Measurements from ENCODE around the gene CBX3. TPM values are rescaled to one million over a fixed set of nuclear protein-coding genes. Genes with fewer than 3 reads are reported as not detected.

Gene CBX3
- total and polyA plus RNA-seq, 2 of the 13 experiments (the other 11 are each of a cell fraction or from before 2014, with no cell fraction given), result 53.9 to 249 TPM

DNA sequence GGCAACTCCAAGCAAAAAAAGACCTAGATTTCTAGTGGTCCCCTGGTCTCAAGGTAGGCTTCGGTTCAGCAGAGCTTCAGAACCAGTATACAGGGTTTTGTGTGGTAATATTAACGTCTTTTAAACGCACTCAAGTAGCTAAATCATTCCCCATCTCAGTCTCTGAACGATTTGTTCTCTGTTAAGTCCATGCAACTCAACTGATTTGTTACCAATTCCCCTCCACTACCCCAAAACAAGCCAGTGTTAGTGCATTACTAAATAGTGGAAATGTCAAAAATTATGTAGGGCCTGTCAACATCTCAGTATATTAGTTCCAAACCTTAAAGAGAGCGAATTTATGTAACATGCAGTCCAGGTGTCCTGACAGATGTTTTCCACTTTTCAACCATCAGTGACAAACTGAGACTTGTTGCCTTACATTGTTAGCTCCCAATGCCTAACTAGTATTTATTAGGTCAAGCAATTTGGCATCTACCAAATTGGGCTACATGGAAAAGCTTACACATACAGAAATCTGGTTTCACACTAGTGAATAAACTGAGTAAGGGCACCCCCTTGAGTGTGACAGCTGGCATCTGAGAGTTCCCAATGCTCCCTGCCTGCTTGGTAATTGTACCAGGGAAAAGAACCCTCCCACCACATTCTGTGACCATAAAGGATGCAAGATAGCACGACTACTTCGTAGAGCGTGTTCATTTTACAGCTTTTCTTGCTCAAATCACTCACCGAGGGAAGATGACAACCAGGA, 13.2 kb upstream of the CBX3 start (continued):
- no peak for TF ChIP-seq ZNF468 (CRISPR knock-in tag; IDR thresholded peaks at IDR 0.05)
- TF ChIP-seq NR2F1 (CRISPR knock-in tag; IDR thresholded peaks at IDR 0.05), result peak in 1 of 2 experiments; percentile 36; a peak in 1 of 4 replicates
- peak; percentile 43; the same call in 1 of the 2 replicates for TF ChIP-seq RAD21 (CRISPR knock-in tag; IDR thresholded peaks at IDR 0.05)
- no peak for TF ChIP-seq EHMT2 (IDR thresholded peaks at IDR 0.05; ENCODE audit: borderline replicate concordance, low read depth, low read length)
- peak; percentile 71 for TF ChIP-seq PAF1 (CRISPR knock-in tag; IDR thresholded peaks at IDR 0.05)
- TF ChIP-seq POLR2AphosphoS5 (IDR thresholded peaks at IDR 0.05; ENCODE audit: low read depth, low read length), result peak; percentile 45; the same call in 1 of the 2 replicates
- TF ChIP-seq RBM22 (optimal IDR thresholded peaks at IDR 0.05; ENCODE audit: low read length), result peak; percentile 84
- TF ChIP-seq NCOA2 (CRISPR knock-in tag; IDR thresholded peaks at IDR 0.05), result 0 out of 2 replicates have a peak, but pooled peaks have one; percentile 7

DNA sequence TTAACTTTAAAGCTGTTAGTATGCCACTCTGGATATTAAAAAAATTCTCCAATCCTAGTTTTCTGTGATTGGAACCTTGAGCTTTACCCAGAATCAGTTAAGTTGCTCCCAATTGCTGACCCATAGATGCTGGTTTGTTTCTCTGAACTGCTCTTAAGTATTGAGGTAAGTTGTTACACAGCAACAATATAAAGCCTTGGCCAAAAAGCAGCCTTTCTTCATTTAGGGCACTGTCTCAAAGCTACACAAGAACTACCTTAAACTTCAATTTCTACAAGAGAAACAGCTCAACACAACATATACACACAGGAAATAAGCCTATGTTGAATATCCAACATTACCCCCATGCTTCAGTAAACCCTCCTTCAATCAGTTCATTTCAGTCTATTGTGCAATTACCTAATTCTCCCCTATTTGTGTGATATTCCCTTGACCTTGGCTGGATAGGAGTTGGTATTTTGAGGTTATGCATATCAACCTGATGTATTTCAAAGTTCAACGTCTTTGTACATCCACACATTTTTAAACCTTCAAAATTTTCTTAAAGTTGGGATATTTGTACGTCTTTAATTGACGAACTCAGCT, 12.5 kb upstream of the CBX3 start:
- BruUV-seq (replicated peaks), result no TSS peak
- intact Hi-C loops (cut with micrococcal nuclease; ENCODE audit: unreplicated experiment), result no loop called here
- TF ChIP-seq, protein P1, sequence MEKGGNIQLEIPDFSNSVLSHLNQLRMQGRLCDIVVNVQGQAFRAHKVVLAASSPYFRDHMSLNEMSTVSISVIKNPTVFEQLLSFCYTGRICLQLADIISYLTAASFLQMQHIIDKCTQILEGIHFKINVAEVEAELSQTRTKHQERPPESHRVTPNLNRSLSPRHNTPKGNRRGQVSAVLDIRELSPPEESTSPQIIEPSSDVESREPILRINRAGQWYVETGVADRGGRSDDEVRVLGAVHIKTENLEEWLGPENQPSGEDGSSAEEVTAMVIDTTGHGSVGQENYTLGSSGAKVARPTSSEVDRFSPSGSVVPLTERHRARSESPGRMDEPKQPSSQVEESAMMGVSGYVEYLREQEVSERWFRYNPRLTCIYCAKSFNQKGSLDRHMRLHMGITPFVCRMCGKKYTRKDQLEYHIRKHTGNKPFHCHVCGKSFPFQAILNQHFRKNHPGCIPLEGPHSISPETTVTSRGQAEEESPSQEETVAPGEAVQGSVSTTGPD (CRISPR knock-in tag; IDR thresholded peaks at IDR 0.05), result no peak
- TF ChIP-seq, protein P2, sequence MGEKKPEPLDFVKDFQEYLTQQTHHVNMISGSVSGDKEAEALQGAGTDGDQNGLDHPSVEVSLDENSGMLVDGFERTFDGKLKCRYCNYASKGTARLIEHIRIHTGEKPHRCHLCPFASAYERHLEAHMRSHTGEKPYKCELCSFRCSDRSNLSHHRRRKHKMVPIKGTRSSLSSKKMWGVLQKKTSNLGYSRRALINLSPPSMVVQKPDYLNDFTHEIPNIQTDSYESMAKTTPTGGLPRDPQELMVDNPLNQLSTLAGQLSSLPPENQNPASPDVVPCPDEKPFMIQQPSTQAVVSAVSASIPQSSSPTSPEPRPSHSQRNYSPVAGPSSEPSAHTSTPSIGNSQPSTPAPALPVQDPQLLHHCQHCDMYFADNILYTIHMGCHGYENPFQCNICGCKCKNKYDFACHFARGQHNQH (CRISPR knock-in tag; IDR thresholded peaks at IDR 0.05), result no peak
- TF ChIP-seq, protein P3, sequence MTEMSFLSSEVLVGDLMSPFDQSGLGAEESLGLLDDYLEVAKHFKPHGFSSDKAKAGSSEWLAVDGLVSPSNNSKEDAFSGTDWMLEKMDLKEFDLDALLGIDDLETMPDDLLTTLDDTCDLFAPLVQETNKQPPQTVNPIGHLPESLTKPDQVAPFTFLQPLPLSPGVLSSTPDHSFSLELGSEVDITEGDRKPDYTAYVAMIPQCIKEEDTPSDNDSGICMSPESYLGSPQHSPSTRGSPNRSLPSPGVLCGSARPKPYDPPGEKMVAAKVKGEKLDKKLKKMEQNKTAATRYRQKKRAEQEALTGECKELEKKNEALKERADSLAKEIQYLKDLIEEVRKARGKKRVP (CRISPR knock-in tag; IDR thresholded peaks at IDR 0.05), result 0 out of 4 replicates have a peak, but pooled peaks of 1 of the 2 experiments have one; percentile 2
- TF ChIP-seq KDM3A (CRISPR knock-in tag; IDR thresholded peaks at IDR 0.05; ENCODE audit: low read depth) (no peak), POLR2AphosphoS5 (IDR thresholded peaks at IDR 0.05; ENCODE audit: low read depth, low read length) (peak; percentile 50), RBM22 (optimal IDR thresholded peaks at IDR 0.05; ENCODE audit: low read length) (peak; percentile 59), AGO2 (optimal IDR thresholded peaks at IDR 0.05; ENCODE audit: low read depth, low read length) (peak; percentile 73), POLR2A (IDR thresholded peaks at IDR 0.05; ENCODE audit: insufficient read depth in 1 of 2, low read depth in 2 of 2, low read length in 2 of 2) (0 out of 4 replicates have a peak, but pooled peaks of 1 of the 2 experiments have one; percentile 12), CEBPG (CRISPR knock-in tag; IDR thresholded peaks at IDR 0.05) (peak; percentile 24; the same call in 1 of the 2 replicates), RBFOX2 (IDR thresholded peaks at IDR 0.05; ENCODE audit: low read depth, low read length) (peak; percentile 65)
- TF ChIP-seq, protein P4, sequence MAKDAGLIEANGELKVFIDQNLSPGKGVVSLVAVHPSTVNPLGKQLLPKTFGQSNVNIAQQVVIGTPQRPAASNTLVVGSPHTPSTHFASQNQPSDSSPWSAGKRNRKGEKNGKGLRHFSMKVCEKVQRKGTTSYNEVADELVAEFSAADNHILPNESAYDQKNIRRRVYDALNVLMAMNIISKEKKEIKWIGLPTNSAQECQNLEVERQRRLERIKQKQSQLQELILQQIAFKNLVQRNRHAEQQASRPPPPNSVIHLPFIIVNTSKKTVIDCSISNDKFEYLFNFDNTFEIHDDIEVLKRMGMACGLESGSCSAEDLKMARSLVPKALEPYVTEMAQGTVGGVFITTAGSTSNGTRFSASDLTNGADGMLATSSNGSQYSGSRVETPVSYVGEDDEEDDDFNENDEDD (CRISPR knock-in tag; IDR thresholded peaks at IDR 0.05; ENCODE audit: borderline replicate concordance), result no peak

More for the DNA sequence above, 12.5 kb upstream of the CBX3 start:
- POLR2A ChIA-PET, result interaction anchor here (1.2 to 3.4 kb wide), 6 partner anchors 9 to 37 kb away, joined by 4 to 40 read pairs (median 10); partner anchors contain the start of genes CBX3, HNRNPA2B1 and NFE2L3
- Histone ChIP-seq H3K36me3 (replicated peaks in 1 of 2; ENCODE audit: control insufficient read depth in 1 of 2, insufficient read depth in 2 of 2, low read length in 2 of 2) (peaks cover 13 to 43% of the 10 kb centered on the region in 2 experiments), H3K9me3 (ENCODE audit: low read length) (no peaks in the 10 kb centered on the region), H3K9ac (ENCODE audit: insufficient read depth, low read depth, low read length) (no peak overlapping the region), H3K79me2 (ENCODE audit: insufficient read depth, low read length) (peaks cover 13% of the 10 kb centered on the region), H3K4me1 (ENCODE audit: insufficient read depth, low read length) (peaks cover 20% of the 10 kb centered on the region), H3K4me3 (replicated peaks in 1 of 3; ENCODE audit: insufficient read depth in 1 of 3, low read depth in 2 of 3, low read length in 3 of 3) (no peak overlapping the region), H3K4me2 (ENCODE audit: low read depth, low read length) (no peak overlapping the region), H3K27me3 (ENCODE audit: control insufficient read depth in 1 of 2, insufficient read depth in 2 of 2, low read length in 2 of 2) (no peaks in the 10 kb centered on the region), H3K27ac (ENCODE audit: extremely low read length, insufficient read depth, low read length) (no peak overlapping the region), H2AFZ (ENCODE audit: low read length) (no peak overlapping the region), H4K20me1 (ENCODE audit: insufficient read depth, low read length) (peaks cover 73% of the 10 kb centered on the region)
- CTCF ChIA-PET (ENCODE audit: low intra/inter-chr PET ratio, low total read pairs), result no interaction called here
- FAIRE-seq (no peak), ATAC-seq (no peak), DNase-seq (ENCODE audit: low spot score) (no peak)
- WGBS (ENCODE audit: low lambda C conversion rate), result 96% methylated on average over 3 of the region's 3 CpGs
- in situ Hi-C loops (cut with HindIII; ENCODE audit: extremely low pct_ligation_motif_present, low pct_unique_long_range_greater_than_20kb), result loop anchor here (10.0 kb wide), 1 partner anchor 94 kb away; no protein-coding TSS in a partner anchor

Data from HepG2 (cell line).